H9 (cell line): ENCODE results near the gene OR5AL1. TPM values are rescaled to one million over a fixed set of nuclear protein-coding genes. Genes with fewer than 3 reads are reported as not detected.

Experiments used
- DNase-seq: peaks from one replicate; pipeline ENCODE4 v3.0.0-alpha.2; 2017
- H2AFZ ChIP-seq: one replicate; pipeline ENCODE4 v1.6.1; 2013; ENCODE audit warnings: mild to moderate bottlenecking, low read length, control low read depth, moderate library complexity
- H2AK5ac ChIP-seq: 2 replicates; pipeline ENCODE4 v1.6.1; 2013; ENCODE audit warnings: low read length, control low read depth, mixed read lengths; ENCODE audit not compliant: insufficient read length
- H2BK120ac ChIP-seq: one replicate; pipeline ENCODE4 v1.6.1; 2013; ENCODE audit warnings: low read depth, mild to moderate bottlenecking, low read length, control low read depth, inconsistent platforms; ENCODE audit not compliant: poor library complexity, severe bottlenecking
- H2BK12ac ChIP-seq: 2 replicates; pipeline ENCODE4 v1.6.1; 2013; ENCODE audit warnings: low read length, control low read depth, mixed read lengths, low read depth; ENCODE audit not compliant: insufficient read length
- H2BK15ac ChIP-seq: 2 replicates; pipeline ENCODE4 v1.6.1; 2013; ENCODE audit warnings: low read depth, low read length, control low read depth
- H2BK20ac ChIP-seq: one replicate; pipeline ENCODE4 v1.6.1; 2013; ENCODE audit warnings: low read depth, mild to moderate bottlenecking, low read length, control low read depth, inconsistent platforms; ENCODE audit not compliant: poor library complexity, severe bottlenecking
- H2BK5ac ChIP-seq: 2 replicates; pipeline ENCODE4 v1.6.1; 2013; ENCODE audit warnings: low read length, control low read depth, mixed read lengths; ENCODE audit not compliant: insufficient read length
- H3K14ac ChIP-seq: 2 replicates; pipeline ENCODE4 v1.6.1; 2013; ENCODE audit warnings: low read length, control low read depth; ENCODE audit not compliant: insufficient read depth
- H3K18ac ChIP-seq: 2 replicates; pipeline ENCODE4 v1.6.1; 2013; ENCODE audit warnings: low read depth, mild to moderate bottlenecking, mixed read lengths, low read length, control low read depth; ENCODE audit not compliant: insufficient read length
- H3K23ac ChIP-seq: 2 replicates; pipeline ENCODE4 v1.6.1; 2013; ENCODE audit warnings: low read length, control low read depth, mixed read lengths, low read depth; ENCODE audit not compliant: insufficient read length
- H3K23me2 ChIP-seq: 2 replicates; pipeline ENCODE4 v1.6.1; 2013; ENCODE audit warnings: low read depth, mild to moderate bottlenecking, mixed read lengths, low read length, control low read depth; ENCODE audit not compliant: insufficient read length, poor library complexity, severe bottlenecking
- H3K27ac ChIP-seq: 2 replicates; pipeline ENCODE4 v1.5.1; 2013; ENCODE audit warnings: low read length, control low read depth, mixed read lengths, low read depth; ENCODE audit not compliant: insufficient read length
- H3K27me3 ChIP-seq: 2 replicates; pipeline ENCODE4 v1.6.1; 2013; ENCODE audit warnings: low read length, control low read depth, inconsistent platforms; ENCODE audit not compliant: insufficient read depth
- H3K4ac ChIP-seq: 2 replicates; pipeline ENCODE4 v1.6.1; 2013; ENCODE audit warnings: low read depth, mild to moderate bottlenecking, control low read depth, inconsistent platforms, low read length, moderate library complexity
- H3K4me1 ChIP-seq: 2 replicates; pipeline ENCODE4 v1.6.1; 2013; ENCODE audit warnings: low read length, control low read depth, inconsistent platforms; ENCODE audit not compliant: insufficient read depth
- H3K4me2 ChIP-seq: 2 replicates; pipeline ENCODE4 v1.6.1; 2013; ENCODE audit warnings: low read length, control low read depth, mixed read lengths; ENCODE audit not compliant: insufficient read length, insufficient read depth
- H3K56ac ChIP-seq: 2 replicates; pipeline ENCODE4 v1.6.1; 2013; ENCODE audit warnings: low read depth, mild to moderate bottlenecking, mixed read lengths, low read length, control low read depth; ENCODE audit not compliant: insufficient read length
- H3K79me1 ChIP-seq: 2 replicates; pipeline ENCODE4 v1.6.1; 2013; ENCODE audit warnings: low read depth, mild to moderate bottlenecking, moderate library complexity, low read length, control low read depth, inconsistent platforms; ENCODE audit not compliant: insufficient read depth, poor library complexity, severe bottlenecking
- H3K79me2 ChIP-seq: 2 replicates; pipeline ENCODE4 v1.6.1; 2013; ENCODE audit warnings: low read length, control low read depth, inconsistent platforms; ENCODE audit not compliant: insufficient read depth
- H3K9ac ChIP-seq: 2 replicates; pipeline ENCODE4 v1.6.1; 2013; ENCODE audit warnings: low read length, control low read depth, mixed read lengths; ENCODE audit not compliant: insufficient read length; ENCODE audit errors: extremely low read depth
- H3K9me3 ChIP-seq: one replicate; pipeline ENCODE4 v1.6.1; 2013; ENCODE audit warnings: low read depth, low read length, inconsistent platforms; ENCODE audit not compliant: control insufficient read depth
- H3T11ph ChIP-seq: one replicate; pipeline ENCODE4 v1.6.1; 2013; ENCODE audit warnings: mild to moderate bottlenecking, low read length, control low read depth, inconsistent platforms
- H4K20me1 ChIP-seq: one replicate; pipeline ENCODE4 v1.6.1; 2013; ENCODE audit not compliant: control insufficient read depth, insufficient read length, insufficient read depth
- H4K5ac ChIP-seq: 2 replicates; pipeline ENCODE4 v1.6.1; 2013; ENCODE audit warnings: low read depth, mild to moderate bottlenecking, mixed read lengths, low read length, control low read depth; ENCODE audit not compliant: insufficient read length
- H4K8ac ChIP-seq: replicated peaks from 2 replicates; pipeline ENCODE4 v1.6.1; 2013; ENCODE audit warnings: low read length, control low read depth, mixed read lengths, low read depth; ENCODE audit not compliant: insufficient read length
- H4K91ac ChIP-seq: 2 replicates; pipeline ENCODE4 v1.6.1; 2013; ENCODE audit warnings: low read depth, mild to moderate bottlenecking, moderate library complexity, mixed read lengths, low read length, control low read depth; ENCODE audit not compliant: insufficient read length
- H3K27ac Mint-ChIP-seq, 3 experiments: 2 replicates in 2 of 3; 3 replicates in 1 of 3; pipeline ENCODE4 v1.8.0; 2020 to 2021; ENCODE audit warnings: mixed read lengths in 3 of 3, mild to moderate bottlenecking in 1 of 3, moderate library complexity in 1 of 3
- H3K27me3 Mint-ChIP-seq: 2 replicates; pipeline ENCODE4 v1.8.0; 2021; ENCODE audit warnings: low read depth, mild to moderate bottlenecking, moderate library complexity, mixed read lengths
- H3K36me3 Mint-ChIP-seq, 3 experiments: 2 replicates in 2 of 3; 3 replicates in 1 of 3; pipeline ENCODE4 v1.8.0; 2020 to 2021; ENCODE audit warnings: low read depth in 3 of 3, mixed read lengths in 3 of 3; ENCODE audit not compliant: insufficient read depth in 1 of 3
- H3K4me1 Mint-ChIP-seq, 2 experiments: 2 replicates each; pipeline ENCODE4 v1.8.0; 2020; ENCODE audit warnings: mixed read lengths in 2 of 2
- H3K4me3 Mint-ChIP-seq, 2 experiments: 2 replicates in 1 of 2; 3 replicates in 1 of 2; pipeline ENCODE4 v1.8.0; 2020 to 2021; ENCODE audit warnings: mild to moderate bottlenecking in 2 of 2, mixed read lengths in 2 of 2, moderate library complexity in 1 of 2
- H3K9me3 Mint-ChIP-seq, 2 experiments: 2 replicates in 1 of 2; 3 replicates in 1 of 2; pipeline ENCODE4 v1.8.0; 2020; ENCODE audit warnings: mild to moderate bottlenecking in 2 of 2, mixed read lengths in 2 of 2, moderate library complexity in 1 of 2
- total RNA-seq: library from RNA; stranded (reverse); gene quantifications from 2 replicates; pipeline ENCODE4 v1.2.1, GENCODE V29; 2021
- TF ChIP-seq, protein P1 (sequence below): fragments of 200-600 bp; sonication (generic); conservative IDR thresholded peaks from 3 replicates; pipeline ENCODE4 v1.8.0; 2021; ENCODE audit warnings: antibody characterized with exemption, mild to moderate bottlenecking

Gene OR5AL1
- total RNA-seq, 1 experiment from 2014 or later = not detected

DNA sequence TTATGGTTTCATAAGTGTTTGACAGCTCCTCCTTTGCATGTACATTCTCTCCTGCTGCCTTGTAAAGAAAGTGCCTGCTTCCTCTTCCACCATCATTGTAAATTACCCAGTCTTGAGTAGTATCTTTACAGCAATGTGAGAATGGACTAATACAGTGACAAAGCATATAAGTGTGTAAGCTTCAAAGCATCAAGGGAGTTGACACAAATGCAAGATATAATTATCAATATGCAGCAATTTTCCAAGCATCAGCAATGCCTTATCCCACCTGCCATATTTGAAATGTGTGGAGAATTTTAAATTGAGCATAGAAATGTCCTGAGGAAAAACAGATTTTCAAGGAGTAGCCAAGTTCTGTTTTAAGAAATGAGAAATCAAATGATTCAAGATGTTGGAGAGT is 1.7 kb upstream of the OR5AL1 start:
- Histone ChIP-seq H2BK120ac (no peak overlapping the region), H3T11ph (no peak overlapping the region), H3K9me3 (peaks cover 13% of the 10 kb centered on the region), H3K14ac (no peak overlapping the region), H4K91ac (no peak overlapping the region), H3K27ac (no peak overlapping the region), H2AFZ (no peak overlapping the region), H3K79me2 (no peaks in the 10 kb centered on the region), H3K9ac (no peak overlapping the region), H3K79me1 (no peaks in the 10 kb centered on the region), H3K27me3 (no peaks in the 10 kb centered on the region), H3K56ac (no peak overlapping the region), H3K4ac (no peak overlapping the region), H2BK5ac (no peak overlapping the region), H2BK12ac (no peak overlapping the region), H4K8ac (no peak overlapping the region), H2AK5ac (no peak overlapping the region), H4K20me1 (no peaks in the 10 kb centered on the region), H3K23me2 (no peaks in the 10 kb centered on the region), H3K18ac (no peak overlapping the region), H3K4me1 (no peaks in the 10 kb centered on the region), H4K5ac (no peak overlapping the region), H3K4me2 (no peak overlapping the region), H3K23ac (no peak overlapping the region), H2BK15ac (no peak overlapping the region), H2BK20ac (no peak overlapping the region)
- H3K4me3 Mint-ChIP-seq = no peak overlapping the region
- TF ChIP-seq, protein P1, sequence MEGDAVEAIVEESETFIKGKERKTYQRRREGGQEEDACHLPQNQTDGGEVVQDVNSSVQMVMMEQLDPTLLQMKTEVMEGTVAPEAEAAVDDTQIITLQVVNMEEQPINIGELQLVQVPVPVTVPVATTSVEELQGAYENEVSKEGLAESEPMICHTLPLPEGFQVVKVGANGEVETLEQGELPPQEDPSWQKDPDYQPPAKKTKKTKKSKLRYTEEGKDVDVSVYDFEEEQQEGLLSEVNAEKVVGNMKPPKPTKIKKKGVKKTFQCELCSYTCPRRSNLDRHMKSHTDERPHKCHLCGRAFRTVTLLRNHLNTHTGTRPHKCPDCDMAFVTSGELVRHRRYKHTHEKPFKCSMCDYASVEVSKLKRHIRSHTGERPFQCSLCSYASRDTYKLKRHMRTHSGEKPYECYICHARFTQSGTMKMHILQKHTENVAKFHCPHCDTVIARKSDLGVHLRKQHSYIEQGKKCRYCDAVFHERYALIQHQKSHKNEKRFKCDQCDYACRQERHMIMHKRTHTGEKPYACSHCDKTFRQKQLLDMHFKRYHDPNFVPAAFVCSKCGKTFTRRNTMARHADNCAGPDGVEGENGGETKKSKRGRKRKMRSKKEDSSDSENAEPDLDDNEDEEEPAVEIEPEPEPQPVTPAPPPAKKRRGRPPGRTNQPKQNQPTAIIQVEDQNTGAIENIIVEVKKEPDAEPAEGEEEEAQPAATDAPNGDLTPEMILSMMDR = no peak
- peaks cover 0 to 34% of the 10 kb centered on the region in 2 experiments; a peak in 4 of 5 replicates for H3K9me3 Mint-ChIP-seq
- H3K27ac Mint-ChIP-seq = no peak overlapping the region
- no peak for DNase-seq
- no peaks in the 10 kb centered on the region for H3K27me3 Mint-ChIP-seq
- H3K36me3 Mint-ChIP-seq = no peaks in the 10 kb centered on the region; a peak in 1 of 7 replicates
- H3K4me1 Mint-ChIP-seq = no peaks in the 10 kb centered on the region
